COLO829 (cell line): ENCODE measurements around the gene SCUBE3.

ENCODE experiments used
- DNase-seq: peaks from one replicate; pipeline ENCODE4 v3.0.0; 2012; ENCODE audit warnings: low spot score

Gene SCUBE3

DNA sequence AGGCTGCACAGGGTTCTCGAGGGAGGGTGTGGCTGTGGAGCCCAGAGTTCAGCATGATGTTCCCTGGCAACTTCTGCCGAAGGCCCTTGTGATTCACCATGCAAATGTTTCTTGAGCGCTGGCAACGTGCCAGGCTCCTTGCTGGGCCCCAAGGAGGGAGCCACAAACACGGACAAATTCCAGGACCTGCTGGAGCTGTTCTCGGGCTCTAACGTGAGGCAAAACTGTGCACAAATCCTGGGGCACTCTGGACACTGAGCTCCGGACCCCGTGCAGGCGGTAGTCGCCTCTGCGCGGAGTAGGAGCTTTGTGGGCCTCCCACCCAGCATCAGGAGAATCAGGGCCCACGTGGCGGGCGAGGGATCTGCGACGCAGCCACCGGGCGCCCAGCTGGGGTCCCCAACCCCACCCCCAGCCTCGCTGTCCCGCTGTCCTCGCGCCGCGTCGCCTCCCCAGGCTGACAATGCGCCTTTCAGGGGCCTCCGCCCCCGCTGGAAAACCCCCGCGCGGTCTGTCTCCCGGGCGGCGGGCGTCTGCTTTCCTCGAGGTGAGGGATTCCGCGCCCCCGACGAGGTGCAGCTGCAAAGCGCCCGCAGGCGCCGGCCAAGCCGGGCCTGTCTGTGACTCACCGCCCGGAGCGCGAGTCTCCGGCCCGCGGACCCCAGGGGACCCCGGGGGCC lies 31.7 kb upstream of the SCUBE3 start:
- DNase-seq, result no peak

DNA sequence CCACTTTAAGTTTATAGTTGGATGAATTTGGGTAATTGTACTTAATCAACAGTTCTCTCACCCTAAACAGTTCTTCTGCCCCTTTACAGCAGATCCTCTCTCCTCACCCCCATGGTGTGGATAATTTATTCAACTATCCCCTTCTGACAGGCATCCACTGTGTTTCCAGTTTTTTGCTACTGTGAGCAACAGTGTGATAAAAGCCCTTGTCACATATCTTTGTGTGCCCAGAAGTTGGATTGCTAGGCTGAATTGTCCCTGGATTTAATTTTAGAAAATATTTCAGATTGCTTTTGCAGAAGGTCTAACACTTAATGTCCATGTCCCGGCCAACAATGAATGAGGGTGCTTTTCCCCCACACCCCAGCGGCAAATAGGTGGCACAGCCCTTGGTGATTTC lies 30.5 kb upstream of the SCUBE3 start:
- DNase-seq, result no peak

DNA sequence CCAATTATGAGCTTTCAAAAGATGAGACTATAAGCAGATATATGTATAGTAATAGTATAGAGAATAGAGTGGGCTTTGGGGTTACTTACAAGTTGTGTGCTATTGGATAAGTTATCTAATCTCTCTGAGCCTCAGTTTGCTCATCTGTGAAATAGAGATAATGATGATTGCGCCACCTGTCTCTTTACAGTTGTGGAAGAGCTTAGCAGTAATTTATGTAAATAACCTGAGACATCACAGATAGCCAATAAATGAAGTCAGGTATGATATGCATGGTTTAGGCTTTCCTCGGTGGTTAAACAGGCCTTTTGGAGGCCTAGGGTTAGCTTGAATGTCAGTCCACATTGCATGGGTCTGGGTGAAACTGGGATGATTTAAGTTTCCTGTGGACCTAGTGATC lies 29.8 kb upstream of the SCUBE3 start:
- DNase-seq, result no peak

DNA sequence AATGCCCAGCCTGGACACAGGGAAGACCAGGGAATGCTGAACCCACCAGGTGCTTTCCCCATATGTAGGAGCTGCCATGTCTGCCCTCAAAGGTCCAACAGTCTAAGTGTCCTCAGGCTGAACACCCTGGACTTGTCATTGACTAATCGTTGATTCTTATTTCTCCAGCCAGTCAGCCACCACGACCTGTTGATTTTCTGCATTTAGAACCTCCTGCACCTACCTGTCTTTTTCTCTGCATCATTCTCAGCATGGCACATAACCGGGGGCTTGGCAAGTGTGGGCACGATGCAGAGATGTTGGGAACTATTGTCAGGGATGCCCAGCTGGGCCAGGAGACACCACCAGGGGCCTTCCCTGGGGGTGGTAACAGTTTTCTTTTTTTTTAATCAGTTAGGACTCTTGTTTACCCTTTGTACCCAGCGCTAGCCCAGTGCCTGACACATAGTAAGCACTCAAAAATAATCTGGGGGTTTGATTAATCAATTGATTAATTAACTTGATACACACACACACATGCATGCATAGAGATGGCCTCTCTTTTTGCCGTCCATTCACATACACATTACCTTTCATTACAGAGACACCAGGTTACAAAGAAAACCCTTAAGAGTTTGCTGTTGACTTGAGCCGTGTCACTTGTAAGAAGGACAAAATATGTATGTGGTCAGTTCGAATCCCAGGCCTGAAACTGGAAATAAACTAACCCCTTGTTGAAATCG lies 29.0 kb upstream of the SCUBE3 start:
- no peak for DNase-seq

DNA sequence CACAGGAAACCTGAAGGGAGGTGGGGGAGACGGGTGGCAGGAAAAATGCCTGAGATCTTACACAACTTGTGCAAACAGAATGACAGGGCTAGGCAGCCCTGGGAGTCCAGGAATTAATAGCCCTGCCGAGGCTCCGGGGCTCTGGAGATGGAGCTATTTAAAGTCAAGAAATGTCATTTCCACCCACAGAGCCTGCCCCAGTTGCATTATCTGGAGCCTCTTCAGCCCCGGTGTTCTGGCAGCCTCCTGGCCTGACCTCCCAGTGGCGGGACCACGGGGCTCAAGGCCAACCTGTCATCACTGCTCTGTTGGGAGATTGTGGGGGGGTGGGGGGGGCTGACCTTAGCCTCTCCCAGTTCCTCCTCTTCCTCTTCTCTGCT lies 28.5 kb upstream of the SCUBE3 start:
- no peak for DNase-seq

- no peak for DNase-seq
Measured at GRCh38 chr6:35185971-35186370, 27.8 kb upstream of the SCUBE3 start.

DNA sequence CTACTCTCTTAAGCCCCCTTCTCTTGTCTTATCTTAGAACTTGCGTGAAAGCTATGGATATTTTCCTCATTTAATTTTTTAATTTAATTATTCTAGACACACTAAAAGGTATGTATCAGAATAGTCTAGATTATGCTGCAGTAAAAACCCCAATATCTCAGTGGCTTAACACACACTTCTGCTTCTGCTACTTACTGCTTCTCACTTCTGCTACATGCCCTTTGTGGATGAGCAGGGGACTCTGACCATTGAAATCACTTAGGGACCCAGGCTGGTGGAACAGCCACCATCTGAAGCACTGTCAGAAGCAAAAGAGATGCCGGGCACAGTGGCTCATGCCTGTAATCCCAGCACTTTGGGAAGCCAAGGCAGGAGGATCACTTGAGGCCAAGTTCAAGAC lies 27.2 kb upstream of the SCUBE3 start:
- DNase-seq, result no peak

GRCh38 chr6:35188886-35189285 lies 24.9 kb upstream of the SCUBE3 start:
- no peak for DNase-seq

- no peak for DNase-seq
Measured at GRCh38 chr6:35190306-35190705, 23.4 kb upstream of the SCUBE3 start.

- DNase-seq, result no peak
Measured at GRCh38 chr6:35191889-35192288, 21.9 kb upstream of the SCUBE3 start.

- DNase-seq, result no peak
Measured at GRCh38 chr6:35192301-35192860, 21.4 kb upstream of the SCUBE3 start.

DNA sequence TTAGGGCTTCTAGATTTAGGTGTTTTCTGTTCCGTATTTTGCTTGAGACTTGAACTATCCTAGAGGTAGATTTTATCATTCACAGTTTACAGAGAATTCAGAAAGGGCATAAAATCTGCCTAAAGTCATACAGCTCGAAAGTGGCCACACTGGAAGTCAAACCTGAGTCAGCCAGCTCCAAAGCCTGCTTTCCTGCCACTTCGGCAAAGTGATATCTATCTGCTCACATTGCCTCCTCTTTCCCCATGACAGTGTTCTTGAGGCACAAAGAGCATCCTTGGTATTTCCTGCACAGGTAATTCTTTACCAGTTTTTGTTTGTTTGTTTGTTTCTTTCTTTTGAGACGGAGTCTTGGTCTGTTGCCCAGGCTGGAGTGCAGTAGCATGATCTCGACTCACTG lies 19.4 kb upstream of the SCUBE3 start:
- DNase-seq, result no peak

- no peak for DNase-seq
Measured at GRCh38 chr6:35195120-35195780, 18.5 kb upstream of the SCUBE3 start.

DNA sequence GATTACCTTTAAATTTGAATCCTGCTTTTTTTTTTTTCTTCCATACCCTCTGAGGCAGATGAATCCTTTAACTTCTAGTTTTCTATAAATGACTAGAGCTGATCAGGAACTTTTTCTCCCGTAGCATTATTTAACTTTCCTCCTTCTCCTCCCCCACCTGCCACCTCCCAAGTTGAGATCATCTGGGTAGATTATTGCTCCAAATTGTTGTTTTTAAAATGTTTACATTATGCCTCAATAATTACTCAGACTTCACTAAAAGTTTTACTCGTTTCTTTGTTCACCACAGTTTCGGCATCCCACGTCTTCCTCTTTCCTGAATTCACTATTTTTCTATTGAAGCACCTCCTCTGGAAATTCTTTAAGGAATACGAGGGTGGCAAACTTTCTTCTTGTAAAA lies 16.6 kb upstream of the SCUBE3 start:
- DNase-seq, result no peak

- DNase-seq, result no peak
Measured at GRCh38 chr6:35199866-35200265, 13.9 kb upstream of the SCUBE3 start.

DNA sequence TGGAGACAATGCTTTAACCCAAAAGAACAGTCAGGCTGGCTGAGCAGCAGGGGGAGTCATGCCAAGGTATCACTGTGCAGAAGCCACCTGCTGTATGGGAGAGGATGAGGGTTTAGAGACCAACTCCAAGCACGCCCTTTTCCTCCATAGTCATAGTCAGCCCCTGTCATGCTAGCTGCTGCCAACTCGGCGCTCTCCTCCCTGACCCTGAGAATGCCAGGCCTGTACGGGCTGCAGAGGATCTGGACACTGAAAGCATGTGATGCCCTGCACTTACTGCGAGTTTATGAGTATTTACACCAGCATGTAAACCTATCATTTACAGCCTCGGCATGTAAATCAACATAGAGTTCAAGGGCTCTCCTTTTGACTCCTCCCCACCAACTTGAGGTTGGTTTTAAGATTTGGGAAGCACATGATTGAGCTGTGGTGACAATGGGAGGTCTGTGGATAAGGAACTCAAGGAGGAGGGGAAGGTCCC lies 11.7 kb upstream of the SCUBE3 start:
- DNase-seq, result peak; percentile 50

GRCh38 chr6:35203152-35203670 lies 10.5 kb upstream of the SCUBE3 start:
- peak; percentile 66 for DNase-seq

- no peak for DNase-seq
Measured at GRCh38 chr6:35203680-35204079, 10.1 kb upstream of the SCUBE3 start.

DNA sequence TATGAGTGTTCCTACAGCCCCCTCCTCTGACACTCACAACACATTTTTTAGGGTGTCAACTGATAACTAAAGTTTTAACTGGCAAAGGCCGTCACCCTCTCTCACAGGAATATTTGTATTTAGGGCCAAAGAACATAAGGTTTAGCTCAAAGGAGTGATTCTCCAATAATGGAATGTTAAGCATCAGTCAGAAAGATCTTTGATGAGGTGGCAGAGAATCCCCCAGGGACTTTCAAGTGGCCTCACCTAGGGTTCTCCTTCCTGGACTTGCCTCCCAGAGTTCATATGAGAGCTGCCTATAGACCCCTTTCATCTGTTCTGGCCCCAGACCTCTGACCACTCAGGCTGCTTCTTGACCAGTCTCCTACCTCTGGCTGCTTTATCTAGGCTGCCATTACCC lies 7.4 kb upstream of the SCUBE3 start:
- no peak for DNase-seq

DNA sequence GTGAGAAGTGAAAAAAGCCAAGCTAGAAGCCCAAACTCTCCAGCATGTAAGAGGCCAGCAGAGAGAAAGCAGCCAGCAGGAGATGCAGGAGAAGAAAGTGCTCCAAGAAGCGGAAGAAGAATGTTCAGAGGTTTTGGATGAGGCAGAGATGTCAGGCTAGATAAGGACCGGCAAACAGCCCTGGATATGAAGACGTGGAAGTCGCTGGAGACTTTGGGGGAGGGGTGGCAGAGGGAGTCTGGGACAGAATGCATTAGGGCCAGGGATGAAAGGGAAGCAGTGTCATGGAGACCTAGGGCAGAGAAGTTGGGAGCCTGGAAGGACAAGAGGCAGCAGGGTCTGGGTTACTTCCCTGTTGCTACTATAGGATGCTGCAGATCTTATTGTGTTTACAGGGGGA lies 5.3 kb upstream of the SCUBE3 start:
- DNase-seq, result no peak

DNA sequence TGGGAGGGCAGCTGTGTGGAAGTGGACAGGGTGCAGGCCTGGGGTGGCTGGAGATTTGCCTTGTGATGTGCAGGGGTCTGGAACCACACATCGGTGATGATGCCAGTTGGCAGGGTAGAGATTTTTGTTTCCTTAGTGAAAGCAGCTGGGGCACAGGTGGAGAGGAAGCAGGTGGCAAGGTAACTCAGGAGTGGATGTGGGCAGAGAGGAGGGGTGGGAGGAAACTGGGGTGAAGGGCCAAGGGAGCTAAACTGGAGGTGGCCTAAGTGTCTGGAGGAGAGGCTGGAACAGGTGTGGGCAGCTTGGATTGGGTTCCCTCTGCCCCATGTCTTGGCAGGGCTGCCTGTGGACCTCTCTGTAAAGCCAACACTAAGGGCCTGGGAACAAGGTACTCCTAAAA lies 4.7 kb upstream of the SCUBE3 start:
- DNase-seq, result no peak

DNA sequence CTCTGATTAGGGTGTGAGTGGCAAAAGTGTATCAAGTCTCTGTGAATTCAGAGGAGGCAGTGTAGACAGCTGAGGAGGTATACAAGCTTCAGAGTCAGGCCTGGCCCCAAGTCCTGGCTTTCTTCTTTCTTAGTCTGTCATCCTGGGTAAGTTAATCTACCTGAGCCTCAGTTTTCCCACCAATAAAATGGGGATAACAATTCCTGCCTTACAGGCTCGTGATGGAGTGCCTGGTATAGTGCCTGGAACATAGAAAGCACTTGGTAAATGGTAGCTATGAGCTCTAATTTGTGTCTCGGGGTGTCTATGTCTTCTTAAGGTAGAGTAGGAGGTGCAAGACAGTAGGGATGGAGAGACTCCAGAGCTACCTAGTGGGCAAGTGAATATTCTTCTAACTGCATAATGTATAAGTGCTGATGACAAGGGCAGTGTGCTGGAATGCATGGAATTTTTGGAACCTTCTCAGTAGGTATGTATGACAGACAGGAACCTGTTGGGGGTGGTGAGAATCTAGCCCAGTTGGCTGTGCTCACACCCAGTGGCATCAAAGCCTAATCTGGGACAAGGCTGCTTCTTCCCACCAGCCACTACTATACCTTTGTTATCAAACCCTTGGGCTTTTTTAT lies 4.0 kb upstream of the SCUBE3 start:
- no peak for DNase-seq
